SU-DHL-6 (cell line): ENCODE data around the gene AGAP1.

Source experiments
- H2AFZ ChIP-seq: fragments of 200-600 bp; sonication (generic); 2 replicates; pipeline ENCODE4 v1.6.1; 2014; ENCODE audit warnings: low read depth, mild to moderate bottlenecking, moderate library complexity, mixed read lengths, antibody characterized with exemption, low read length; ENCODE audit not compliant: severe bottlenecking
- H3F3A ChIP-seq: fragments of 200-600 bp; shearing (Covaris generic); 2 replicates; pipeline ENCODE4 v1.6.0; 2016; ENCODE audit warnings: antibody characterized with exemption, mild to moderate bottlenecking; ENCODE audit not compliant: insufficient read depth
- H3K27ac ChIP-seq: fragments of 200-600 bp; sonication (generic); 2 replicates; pipeline ENCODE4 v1.5.1; 2016; ENCODE audit warnings: low read depth, mild to moderate bottlenecking, low read length, moderate library complexity, mixed read lengths
- H3K27me3 ChIP-seq: fragments of 200-600 bp; sonication (generic), shearing (Covaris generic); 2 replicates; pipeline ENCODE4 v1.6.0; 2014; ENCODE audit warnings: mild to moderate bottlenecking, low read length
- H3K36me3 ChIP-seq: fragments of 200-600 bp; sonication (generic); 2 replicates; pipeline ENCODE4 v1.6.1; 2014; ENCODE audit warnings: mild to moderate bottlenecking, low read length, mixed read lengths
- H3K4me2 ChIP-seq: fragments of 300-600, 200-600 bp; shearing (Covaris generic), sonication (generic); 2 replicates; pipeline ENCODE4 v1.6.0; 2014; ENCODE audit warnings: low read length, low read depth, mild to moderate bottlenecking; ENCODE audit not compliant: poor library complexity, severe bottlenecking
- H3K4me3 ChIP-seq: fragments of 200-600 bp; sonication (generic); 2 replicates; pipeline ENCODE4 v1.5.1; 2014; ENCODE audit warnings: antibody characterized with exemption, low read length, mild to moderate bottlenecking, mixed read lengths; ENCODE audit not compliant: insufficient read depth, poor library complexity, severe bottlenecking
- H3K79me2 ChIP-seq: fragments of 200-600 bp; sonication (generic); 2 replicates; pipeline ENCODE4 v1.6.1; 2014; ENCODE audit warnings: mild to moderate bottlenecking, low read length, moderate library complexity; ENCODE audit not compliant: insufficient read depth
- H3K9ac ChIP-seq: fragments of 200-600 bp; sonication (generic); 2 replicates; pipeline ENCODE4 v1.7.0; 2014; ENCODE audit warnings: mild to moderate bottlenecking, low read length
- H3K9me2 ChIP-seq: fragments of 200-600 bp; sonication (generic); replicated peaks from 2 replicates; pipeline ENCODE4 v1.6.1; 2014; ENCODE audit warnings: low read length; ENCODE audit not compliant: insufficient read depth
- H3K9me3 ChIP-seq: fragments of 200-600 bp; sonication (generic); 2 replicates; pipeline ENCODE4 v1.6.1; 2014; ENCODE audit warnings: low read length, mixed read lengths; ENCODE audit not compliant: insufficient read depth
- H4K20me1 ChIP-seq: fragments of 200-600 bp; sonication (generic); 2 replicates; pipeline ENCODE4 v1.6.1; 2014; ENCODE audit warnings: low read depth, mild to moderate bottlenecking, antibody characterized with exemption, low read length, moderate library complexity, mixed read lengths
- CTCF ChIP-seq: fragments of 200-600 bp; sonication (generic); IDR thresholded peaks from one replicate; pipeline ENCODE4 v1.5.1; 2017; ENCODE audit warnings: antibody characterized with exemption, mild to moderate bottlenecking, low read length, moderate library complexity; ENCODE audit not compliant: insufficient read depth, poor library complexity, severe bottlenecking
- EZH2phosphoT487 ChIP-seq: fragments of 200-600 bp; sonication (generic), shearing (Covaris generic); conservative IDR thresholded peaks from 2 replicates; pipeline ENCODE4 v1.6.1; 2018; ENCODE audit warnings: mild to moderate bottlenecking, antibody characterized with exemption, low read length, moderate library complexity, mixed read lengths

The AGAP1 gene

GRCh38 chr2:235860111-235860510 is 366.3 kb downstream of the AGAP1 start:
- Histone ChIP-seq H3K27me3 (no peaks in the 10 kb centered on the region), H3K4me2 (no peak overlapping the region), H3K36me3 (no peaks in the 10 kb centered on the region)

GRCh38 chr2:235860871-235861270 is 367.0 kb downstream of the AGAP1 start:
- H3K9me3 ChIP-seq = no peaks in the 10 kb centered on the region
- H3K4me3 ChIP-seq = no peak overlapping the region
- no peaks in the 10 kb centered on the region for H4K20me1 ChIP-seq
- H3K9me2 ChIP-seq = no peaks in the 10 kb centered on the region
- H3K36me3 ChIP-seq = no peaks in the 10 kb centered on the region
- no peak overlapping the region for H3K4me2 ChIP-seq
- H2AFZ ChIP-seq = no peak overlapping the region
- H3K27me3 ChIP-seq = no peaks in the 10 kb centered on the region
- no peaks in the 10 kb centered on the region for H3K79me2 ChIP-seq
- H3K27ac ChIP-seq = no peak overlapping the region
- H3F3A ChIP-seq = no peaks in the 10 kb centered on the region
- TF ChIP-seq CTCF = no peak
- TF ChIP-seq EZH2phosphoT487 = no peak
- no peak overlapping the region for H3K9ac ChIP-seq

More at GRCh38 chr2:235860111-235860510, 366.3 kb downstream of the AGAP1 start:
- no peaks in the 10 kb centered on the region for H3K9me2 ChIP-seq
- H3K4me3 ChIP-seq = no peak overlapping the region
- H3K79me2 ChIP-seq = no peaks in the 10 kb centered on the region
- no peak for TF ChIP-seq EZH2phosphoT487
- TF ChIP-seq CTCF = no peak
- no peak overlapping the region for H3K27ac ChIP-seq
- H2AFZ ChIP-seq = no peak overlapping the region
- H3F3A ChIP-seq = no peaks in the 10 kb centered on the region
- no peaks in the 10 kb centered on the region for H4K20me1 ChIP-seq
- no peak overlapping the region for H3K9ac ChIP-seq
- no peaks in the 10 kb centered on the region for H3K9me3 ChIP-seq

GRCh38 chr2:235861383-235861782 is 367.5 kb downstream of the AGAP1 start:
- TF ChIP-seq CTCF = no peak
- TF ChIP-seq EZH2phosphoT487 = no peak
- Histone ChIP-seq H3K27me3 (no peaks in the 10 kb centered on the region), H3K27ac (no peak overlapping the region), H3K9me2 (no peaks in the 10 kb centered on the region), H3K4me3 (no peak overlapping the region), H3K79me2 (no peaks in the 10 kb centered on the region), H3K4me2 (no peak overlapping the region), H3K9ac (no peak overlapping the region), H3K36me3 (no peaks in the 10 kb centered on the region), H3F3A (no peaks in the 10 kb centered on the region), H3K9me3 (no peaks in the 10 kb centered on the region), H2AFZ (no peak overlapping the region), H4K20me1 (no peaks in the 10 kb centered on the region)
